ENCODE measurements around the gene ITK.

ITK gene

DNA sequence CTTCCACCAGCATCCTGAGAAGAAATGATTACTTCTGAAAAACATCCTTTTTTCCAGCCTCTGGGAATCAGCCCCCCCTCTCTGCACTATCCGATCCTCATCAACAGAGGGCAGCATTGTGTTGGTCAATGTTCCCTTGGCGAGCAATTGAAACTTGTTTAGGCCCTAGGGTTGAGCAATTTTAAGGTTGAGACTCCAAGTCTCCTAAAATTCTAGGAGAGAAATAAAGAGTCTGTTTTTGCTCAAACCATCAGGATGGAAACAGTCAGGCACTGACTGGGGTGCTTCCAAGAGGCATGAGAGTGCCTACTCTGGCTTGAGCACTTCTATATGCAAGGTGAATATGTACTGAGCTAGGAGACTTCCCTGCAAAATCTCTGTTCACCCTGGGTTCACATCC lies 72.9 kb downstream of the ITK start:
- DNase-seq, result peak; percentile 52

GRCh38 chr5:157258450-157258849 lies 77.8 kb downstream of the ITK start:
- no peak for DNase-seq

DNA sequence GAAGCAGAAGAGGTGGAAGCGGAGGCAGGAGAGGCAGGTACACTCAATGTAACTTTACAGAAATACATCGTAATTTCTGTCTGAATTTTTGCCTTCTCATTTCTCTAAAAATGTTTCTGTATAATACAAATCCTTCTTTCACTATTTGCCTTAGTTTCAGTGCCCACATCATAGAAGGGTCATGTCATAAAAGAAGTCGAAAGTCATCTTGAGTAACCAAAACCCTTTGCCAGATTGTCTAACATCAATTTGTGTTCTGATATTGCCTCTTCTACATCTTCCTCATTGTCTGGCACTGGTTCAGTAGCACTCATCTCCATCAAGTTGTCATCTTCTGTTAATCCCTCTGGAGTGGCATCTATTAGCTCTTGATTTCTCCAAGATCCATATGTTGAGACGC lies 79.1 kb downstream of the ITK start:
- DNase-seq, result no peak

DNA sequence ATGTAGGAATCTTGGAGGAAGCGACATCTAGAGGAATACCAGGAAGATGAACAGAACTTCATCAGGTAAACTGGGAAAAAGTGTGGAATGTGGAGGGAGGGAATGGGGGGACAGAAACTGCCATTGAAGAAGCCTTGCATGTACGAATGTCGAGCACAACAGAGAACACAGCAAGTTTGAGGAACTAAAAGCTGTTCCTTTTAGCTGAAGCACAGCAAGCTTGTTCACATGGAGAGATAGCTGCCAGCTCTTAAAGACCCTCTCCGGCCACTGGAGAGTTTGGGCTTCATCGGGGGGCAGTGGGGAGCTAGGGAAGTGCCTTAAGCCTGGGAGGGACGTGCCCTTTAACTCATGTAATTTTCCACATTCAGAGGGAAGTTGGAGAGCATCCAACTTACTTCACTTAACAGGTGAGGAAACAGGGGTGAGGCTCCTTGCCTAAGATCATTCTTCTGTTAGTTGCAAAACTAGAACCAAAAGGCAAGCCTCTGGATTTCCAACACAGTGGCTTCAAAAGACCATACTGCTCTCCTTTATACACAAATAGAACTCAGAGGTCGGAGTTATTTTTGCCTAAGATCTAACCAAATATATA lies 83.0 kb downstream of the ITK start:
- no peak for DNase-seq

GRCh38 chr5:157265714-157266285 lies 85.2 kb downstream of the ITK start, which contains the start of gene CYFIP2:
CYFIP2 (plus strand) TSS chr5:157266123; CDS start chr5:157285362, 19,239 bp downstream.
- peak; percentile 16 for DNase-seq

DNA sequence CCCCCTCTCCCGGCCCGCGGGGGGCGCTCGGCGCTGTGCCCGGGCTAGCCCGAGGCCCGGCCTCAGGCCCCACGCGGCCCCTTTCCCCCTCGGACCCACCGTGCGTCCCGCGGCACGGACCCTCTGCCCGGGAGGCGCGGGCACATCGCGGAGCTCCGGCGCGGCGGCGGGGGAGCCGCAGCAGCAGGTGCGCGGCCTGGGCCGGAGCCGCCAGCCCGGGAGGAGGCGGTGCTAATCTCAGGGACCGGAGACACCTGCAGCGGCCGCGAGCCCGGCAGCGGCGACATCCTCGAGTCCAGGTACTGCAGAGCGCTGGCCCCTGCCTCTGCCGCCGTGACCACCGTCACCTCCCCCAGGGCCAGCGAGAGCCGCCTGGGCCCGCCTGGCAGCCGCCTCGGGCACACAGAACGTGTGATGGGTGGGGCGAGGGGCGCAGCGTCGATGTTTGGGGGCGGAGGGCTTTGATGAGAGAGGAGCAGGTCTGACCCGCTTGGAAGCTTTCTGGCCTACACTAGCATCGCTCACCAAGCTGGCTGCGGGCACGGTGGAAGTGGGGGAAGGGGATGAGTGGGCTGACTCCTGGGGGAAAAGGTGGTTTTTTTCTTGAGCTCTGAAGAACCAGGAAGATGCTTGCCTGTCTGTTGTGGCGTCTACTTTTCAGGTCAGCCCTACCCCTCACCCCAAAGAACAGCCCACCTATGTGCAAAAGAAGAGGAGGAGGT lies 85.8 kb downstream of the ITK start:
- DNase-seq, result no peak

- no peak for DNase-seq
These were observed 86.4 kb downstream of the ITK start for GRCh38 chr5:157267025-157267424.

DNA sequence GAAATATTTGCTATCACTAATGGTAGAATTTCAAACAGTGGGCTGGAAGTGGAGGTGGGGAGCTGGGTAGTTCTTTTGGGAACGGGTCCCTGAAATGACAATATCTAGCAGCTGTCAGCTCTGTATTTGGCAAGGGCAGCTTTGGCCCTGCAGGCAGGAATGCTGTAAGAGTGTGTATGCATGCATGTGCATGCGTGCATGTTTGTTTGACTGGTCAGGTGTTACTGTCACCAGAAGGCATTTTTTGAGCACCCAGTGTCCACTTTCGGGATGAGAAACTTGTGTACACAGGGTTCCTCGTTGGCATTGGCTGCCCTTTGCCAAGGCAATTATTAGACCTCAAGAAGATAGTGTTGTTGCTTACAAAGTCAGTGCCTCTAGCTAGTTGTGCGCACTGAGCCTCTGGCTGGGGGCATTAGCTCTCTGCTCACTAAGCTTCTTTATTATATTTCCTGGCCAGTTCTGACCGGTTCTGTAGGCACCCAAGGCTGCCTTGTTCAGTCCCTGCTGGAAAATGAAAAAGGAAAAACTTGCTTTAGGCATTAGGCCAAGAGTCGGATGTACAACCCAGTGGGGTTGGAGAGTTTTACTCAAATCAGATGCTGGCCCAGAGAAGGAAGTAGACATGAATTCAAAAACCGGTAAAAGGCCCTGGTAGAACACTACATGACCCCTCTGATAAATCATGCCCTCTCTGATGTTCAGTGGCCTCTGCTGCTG lies 87.3 kb downstream of the ITK start:
- peak; percentile 23 for DNase-seq

DNA sequence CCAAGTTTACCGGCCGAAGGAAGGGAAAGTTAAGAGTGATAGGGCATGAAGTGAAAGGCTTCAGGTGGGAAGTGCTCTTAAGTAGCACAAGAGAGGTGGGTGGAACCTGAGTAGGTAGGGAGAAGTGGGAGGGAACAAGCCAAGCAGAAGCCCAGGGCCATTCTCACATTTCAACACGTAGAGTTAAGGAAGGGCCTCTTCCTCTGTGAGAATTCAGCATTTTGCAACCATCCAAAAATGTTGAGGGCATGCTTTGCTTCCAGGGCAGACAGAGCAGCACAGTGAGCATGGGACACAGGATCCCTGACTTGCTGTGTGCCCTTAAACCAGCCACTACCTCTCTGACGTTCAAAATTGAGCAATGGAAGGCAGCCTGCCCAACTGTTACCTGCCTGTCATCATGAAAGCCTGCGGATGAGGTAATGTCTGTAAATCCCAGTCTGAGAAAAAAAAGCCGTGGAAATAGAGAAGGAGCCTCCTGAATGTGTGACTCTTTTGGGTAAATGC lies 88.6 kb downstream of the ITK start:
- peak; percentile 28 for DNase-seq

DNA sequence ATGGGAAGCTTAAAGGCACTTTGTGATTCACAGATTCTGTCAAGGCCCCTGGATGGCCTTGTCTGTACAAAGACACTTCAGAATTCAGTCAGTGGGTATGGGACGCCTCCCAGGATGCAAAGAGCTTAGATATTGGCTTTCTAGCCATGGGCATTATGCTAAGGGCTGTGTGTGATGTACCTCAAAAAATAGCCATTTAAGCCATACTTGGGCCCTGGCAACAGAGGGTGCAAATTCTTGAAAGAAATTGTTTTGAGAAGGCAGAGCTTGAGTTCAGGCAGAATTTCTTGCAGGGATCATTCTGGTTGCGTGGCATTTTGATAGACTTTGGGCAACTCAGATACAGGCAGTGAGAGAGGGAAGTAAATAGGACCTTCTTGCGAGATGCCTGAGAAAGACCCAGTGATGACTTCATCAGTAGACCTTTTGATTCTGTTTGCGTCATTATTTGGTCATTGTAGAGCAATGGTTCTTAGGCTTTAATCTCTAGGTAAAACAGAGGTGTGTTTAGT lies 89.2 kb downstream of the ITK start:
- peak; percentile 6 for DNase-seq

DNA sequence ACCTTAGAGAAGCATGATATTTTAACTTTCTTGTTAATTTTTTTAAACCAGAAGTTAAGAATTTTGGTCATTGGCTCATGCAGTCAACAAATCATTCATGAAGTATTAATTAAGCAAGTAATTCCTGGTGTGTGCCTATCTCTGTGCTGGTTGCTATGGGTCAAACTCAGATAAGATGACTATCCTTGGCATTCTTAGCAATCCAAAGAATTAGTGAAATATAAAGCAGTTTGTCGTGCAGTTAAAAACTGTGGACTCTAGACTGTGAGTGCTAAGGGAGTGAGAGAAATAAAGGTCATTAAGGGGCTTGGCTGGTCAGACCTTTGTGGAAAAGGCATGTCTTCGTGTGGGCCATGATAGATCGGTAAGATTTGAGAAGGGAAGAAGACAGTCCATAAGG lies 90.1 kb downstream of the ITK start:
- DNase-seq, result no peak

GRCh38 chr5:157271740-157272271 lies 91.2 kb downstream of the ITK start:
- DNase-seq, result peak; percentile 7

DNA sequence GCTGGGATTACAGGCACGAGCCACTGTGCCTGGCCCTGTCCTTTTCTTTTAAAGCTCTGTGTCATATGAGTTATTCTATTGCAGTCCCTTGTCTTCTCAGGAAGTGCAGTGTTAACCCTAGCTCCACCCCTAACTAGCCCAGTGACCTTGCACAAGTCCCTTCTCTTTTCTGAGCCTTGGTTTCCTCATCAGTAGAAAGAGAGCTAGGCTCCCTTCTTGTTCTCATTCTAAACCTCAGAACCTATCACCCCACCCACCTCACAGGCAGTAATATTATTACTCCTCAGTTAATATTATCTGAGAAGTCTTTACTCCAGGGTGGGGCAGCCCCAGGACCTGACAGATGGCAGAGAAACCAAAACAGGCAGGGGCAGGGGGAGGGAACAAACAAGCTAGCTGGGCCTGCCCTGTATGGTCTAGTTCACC lies 92.5 kb downstream of the ITK start:
- DNase-seq, result no peak

- DNase-seq, result no peak
These were observed 94.8 kb downstream of the ITK start for GRCh38 chr5:157275403-157275802.

DNA sequence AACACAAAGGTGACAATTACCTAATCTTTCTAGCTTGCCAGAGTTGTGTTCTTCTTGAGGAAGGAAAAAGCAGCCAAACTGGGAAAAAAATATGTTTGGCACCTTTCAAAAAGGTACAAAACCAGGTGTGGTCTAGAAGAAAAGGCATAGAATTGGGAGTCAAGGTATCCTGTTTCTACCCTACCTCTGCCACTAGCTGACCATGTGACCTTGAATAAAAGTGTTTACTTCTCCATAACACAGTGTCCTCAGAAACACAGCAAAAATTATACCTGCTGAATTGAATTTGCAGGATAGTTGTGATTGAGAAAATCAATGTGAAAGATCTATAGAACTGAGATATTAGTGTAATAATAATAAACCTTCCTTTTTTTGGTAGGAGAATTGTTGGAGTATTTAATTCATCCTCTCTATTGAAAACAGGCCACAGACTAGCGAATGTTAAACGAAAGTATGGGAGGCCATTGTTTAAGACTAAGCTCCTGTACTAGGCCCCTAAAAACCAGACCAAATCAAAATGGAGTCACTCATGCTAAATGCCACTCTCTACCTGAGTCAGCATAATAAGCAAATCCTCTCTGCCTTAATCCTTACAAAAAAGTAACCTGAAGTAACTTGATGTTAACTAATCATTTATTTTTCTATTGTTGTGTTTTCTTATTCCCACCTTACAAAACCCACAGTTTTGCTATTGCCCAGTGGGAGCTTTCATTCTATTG lies 97.8 kb downstream of the ITK start:
- peak; percentile 11 for DNase-seq

DNA sequence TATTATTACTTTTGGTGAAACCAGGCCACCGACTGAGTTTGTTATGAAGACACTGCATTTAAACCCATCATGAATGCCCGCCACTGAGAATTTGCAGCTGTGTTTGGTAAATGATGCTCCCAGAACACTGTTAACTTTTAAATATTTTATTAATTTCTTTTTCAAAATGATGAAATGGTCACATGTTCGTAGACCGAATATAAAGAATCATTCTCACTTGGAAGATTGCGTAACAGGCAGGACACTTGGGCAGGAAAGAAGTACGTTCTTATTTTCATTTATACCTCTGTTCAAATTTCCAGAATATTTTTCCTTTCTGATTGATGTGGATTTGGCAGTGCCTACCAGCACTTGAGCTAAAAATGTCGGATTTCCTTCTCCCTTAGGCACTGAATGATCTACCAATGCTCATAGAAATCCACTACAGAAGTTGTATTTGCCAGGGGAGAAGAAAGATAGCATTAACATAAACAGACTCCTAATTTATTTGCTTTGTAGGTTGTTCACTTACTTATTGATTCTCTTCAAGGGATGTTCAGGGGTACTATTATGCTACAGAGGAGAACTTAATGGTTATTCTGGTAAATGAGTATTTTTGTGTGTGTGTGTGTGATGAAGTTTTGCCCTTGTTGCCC lies 99.1 kb downstream of the ITK start:
- no peak for DNase-seq

DNA sequence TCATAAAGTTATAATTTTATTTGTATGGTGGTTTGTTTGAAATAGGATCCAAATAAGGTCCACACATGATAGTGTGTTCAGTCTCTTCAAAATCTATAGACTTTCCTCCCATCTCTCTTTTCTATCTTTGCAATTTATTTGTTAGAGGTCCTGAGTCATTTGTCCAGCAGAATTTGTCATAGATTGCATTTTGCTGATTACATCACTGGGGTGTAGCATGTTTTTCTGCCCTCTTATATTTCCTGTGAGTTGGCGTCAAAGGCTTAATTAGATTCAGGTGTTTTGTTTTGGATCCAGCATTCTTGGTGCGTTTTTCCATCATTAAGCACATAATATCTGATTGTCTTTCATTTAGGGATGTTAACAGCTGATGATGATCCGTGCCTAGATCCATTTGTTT lies 100.3 kb downstream of the ITK start:
- DNase-seq, result no peak

- DNase-seq, result no peak
These were observed 101.5 kb downstream of the ITK start for GRCh38 chr5:157282150-157282549.

DNA sequence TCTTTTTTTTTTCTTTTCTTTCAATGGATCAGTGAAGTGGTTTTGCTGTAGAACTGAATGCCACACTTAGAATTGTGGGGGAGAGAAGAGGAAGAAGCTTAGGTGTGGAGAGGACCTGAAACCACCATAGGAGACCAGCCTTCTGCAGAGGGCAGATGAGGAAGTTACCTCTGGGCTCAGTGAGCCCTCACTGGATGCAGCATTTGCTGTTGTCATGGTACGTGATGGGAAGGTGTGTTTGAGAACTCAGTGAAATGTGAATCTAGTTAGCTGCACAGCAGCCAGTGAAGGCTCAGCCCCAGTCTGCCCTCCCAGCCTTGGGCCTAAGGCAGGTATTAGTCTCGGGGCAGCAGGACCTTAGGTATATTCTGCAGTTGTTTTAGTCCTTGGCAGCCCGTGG lies 102.8 kb downstream of the ITK start:
- no peak for DNase-seq

- DNase-seq, result no peak
These were observed 104.0 kb downstream of the ITK start for GRCh38 chr5:157284458-157285212.

Data from NCI-H2029 treated with DMSO at 0.1 percent for 48 hours (cell line).